ENCODE measurements around the gene TUB. TPM values are rescaled to one million over a fixed set of nuclear protein-coding genes. Genes with fewer than 3 reads are reported as not detected.

TUB gene
- total RNA-seq, 2 experiments from 2014 or later: 0.05 to 0.16 TPM

GRCh38 chr11:8060146-8060719, 20.8 kb upstream of the TUB start:
- no peak overlapping the region for H3K4me3 Mint-ChIP-seq
- H3K9me3 Mint-ChIP-seq: no peaks in the 10 kb centered on the region
- intact Hi-C loops (cut with micrococcal nuclease): no loop called here
- peaks cover 7% of the 10 kb centered on the region for H3K4me1 Mint-ChIP-seq (ENCODE audit: low read depth)
- H3K27ac Mint-ChIP-seq: no peak overlapping the region
- no peak for DNase-seq
- H3K36me3 Mint-ChIP-seq (ENCODE audit: low read depth): no peaks in the 10 kb centered on the region
- TF ChIP-seq CTCF (IDR thresholded peaks at IDR 0.05): no peak
- no peak for ATAC-seq
- ChIA-PET CTCF (interaction anchor here (1.5 to 1.6 kb wide), 2 partner anchors 9 to 39 kb away, joined by 3 to 5 read pairs; no protein-coding TSS in a partner anchor), POLR2A (no interaction called here)
- no peaks in the 10 kb centered on the region for H3K27me3 Mint-ChIP-seq

- H3K4me3 Mint-ChIP-seq: no peak overlapping the region
- no peaks in the 10 kb centered on the region for H3K27me3 Mint-ChIP-seq
- H3K4me1 Mint-ChIP-seq (ENCODE audit: low read depth): peaks cover 7% of the 10 kb centered on the region
- ATAC-seq: peak; percentile 30
- H3K9me3 Mint-ChIP-seq: no peaks in the 10 kb centered on the region
- no peak for DNase-seq
- no peak overlapping the region for H3K27ac Mint-ChIP-seq
- no peak for TF ChIP-seq CTCF (IDR thresholded peaks at IDR 0.05)
- intact Hi-C loops (cut with micrococcal nuclease): no loop called here
- ChIA-PET POLR2A (no interaction called here), CTCF (interaction anchor here (1.3 to 1.6 kb wide), 2 partner anchors 10 to 27 kb away, joined by 3 to 5 read pairs; no protein-coding TSS in a partner anchor)
- no peaks in the 10 kb centered on the region for H3K36me3 Mint-ChIP-seq (ENCODE audit: low read depth)
Measured at GRCh38 chr11:8060801-8061554, 20.0 kb upstream of the TUB start.

- POLR2A ChIA-PET: no interaction called here
- intact Hi-C loops (cut with micrococcal nuclease): no loop called here
Measured at GRCh38 chr11:8061555-8062428, 19.2 kb upstream of the TUB start.

GRCh38 chr11:8062781-8063257, 18.2 kb upstream of the TUB start:
- Mint-ChIP-seq H3K9me3 (no peaks in the 10 kb centered on the region), H3K4me3 (no peak overlapping the region), H3K27me3 (peaks cover 2% of the 10 kb centered on the region), H3K4me1 (ENCODE audit: low read depth) (no peaks in the 10 kb centered on the region), H3K36me3 (ENCODE audit: low read depth) (no peaks in the 10 kb centered on the region), H3K27ac (no peak overlapping the region)
- ChIA-PET POLR2A (no interaction called here), CTCF (interaction anchor here (1.7 kb wide), 1 partner anchor 37 kb away, joined by 5 read pairs; no protein-coding TSS in a partner anchor)
- ATAC-seq (no peak), DNase-seq (no peak)
- no peak for TF ChIP-seq CTCF (IDR thresholded peaks at IDR 0.05)
- intact Hi-C loops (cut with micrococcal nuclease): no loop called here

More at GRCh38 chr11:8061555-8062428, 19.2 kb upstream of the TUB start:
- no peak overlapping the region for H3K27ac Mint-ChIP-seq
- H3K4me1 Mint-ChIP-seq (ENCODE audit: low read depth): no peaks in the 10 kb centered on the region
- CTCF ChIA-PET: interaction anchor here (1.3 to 1.6 kb wide), 2 partner anchors 11 to 28 kb away, joined by 3 to 5 read pairs; no protein-coding TSS in a partner anchor
- H3K9me3 Mint-ChIP-seq: no peaks in the 10 kb centered on the region
- no peak for TF ChIP-seq CTCF (IDR thresholded peaks at IDR 0.05)
- no peaks in the 10 kb centered on the region for H3K27me3 Mint-ChIP-seq
- DNase-seq: no peak
- no peak overlapping the region for H3K4me3 Mint-ChIP-seq
- ATAC-seq: no peak
- H3K36me3 Mint-ChIP-seq (ENCODE audit: low read depth): no peaks in the 10 kb centered on the region

Measured in activated CD8-positive, alpha-beta T cell treated with anti-CD3 and anti-CD28 coated beads for 36 hours (primary cell).